HCT116 (cell line): ENCODE results near the gene METTL24. TPM values are rescaled to one million over a fixed set of nuclear protein-coding genes. Genes with fewer than 3 reads are reported as not detected.

Experiments used
- ATAC-seq: fragments of 200-7000 bp; cut with Tn5 transposase; 2 replicates; pipeline ENCODE4 v1.9.1; 2020; ENCODE audit warnings: mild to moderate bottlenecking, moderate library complexity
- BruUV-seq: library from RNA; stranded (reverse); fragments of 400-500 nt; replicated peaks from 2 replicates; lab custom pipeline; 2021; lab: Mats Ljungman, UMichigan
- CTCF ChIA-PET: fragments of 300-600 bp; sonication (Branson Sonifier 250); formaldehyde crosslinking; loops from one replicate; lab custom pipeline; 2021; ENCODE audit warnings: antibody characterized with exemption; lab: Charles Lee
- POLR2A ChIA-PET: fragments of 300-600, 350-600 bp; sonication (Branson Sonifier 250); formaldehyde crosslinking; loops from one replicate; lab custom pipeline; 2021; ENCODE audit warnings: antibody characterized with exemption; lab: Charles Lee
- RAD21 ChIA-PET, 2 experiments: fragments of 300-600 bp; sonication (Branson Sonifier 250); formaldehyde crosslinking; loops; one replicate each; lab custom pipeline; 2023; ENCODE audit warnings: low total read pairs in 2 of 2; ENCODE audit not compliant: uncharacterized antibody in 2 of 2, unreplicated experiment in 2 of 2, low non-redundant PET in 1 of 2; lab: Charles Lee
- DNase-seq: peaks from one replicate; pipeline ENCODE4 v3.0.0-alpha.2; 2010; ENCODE audit warnings: low read depth, low spot score
- H2AFZ ChIP-seq: fragments of 200-600 bp; shearing (Covaris generic), sonication (generic); 2 replicates; pipeline ENCODE4 v1.6.1; 2017; ENCODE audit warnings: low read depth, mixed run types, mixed read lengths, antibody characterized with exemption, low read length; ENCODE audit not compliant: poor library complexity, severe bottlenecking
- H3K27ac ChIP-seq: 2 replicates; pipeline ENCODE4 v1.5.1; 2012; ENCODE audit warnings: low read depth, low read length
- H3K27me3 ChIP-seq: fragments of 200-600 bp; sonication (generic); 2 replicates; pipeline ENCODE4 v1.6.1; 2016; ENCODE audit warnings: mixed run types, low read length, mixed read lengths; ENCODE audit not compliant: insufficient read depth
- H3K36me3 ChIP-seq, 2 experiments: fragments of 200-500 bp in 1 of 2; fragments of 200-600 bp in 1 of 2; sonication (Bioruptor generic) in 1 of 2; sonication (generic) in 1 of 2; 2 replicates each; pipeline versions ENCODE4 v1.5.1 to v1.6.1; 2014 to 2016; ENCODE audit warnings: low read length in 2 of 2, inconsistent platforms in 1 of 2, mixed read lengths in 1 of 2, mixed run types in 1 of 2; ENCODE audit not compliant: insufficient read depth in 2 of 2, control insufficient read depth in 1 of 2
- H3K4me1 ChIP-seq, 2 experiments: fragments of 200-600 bp in 1 of 2; sonication (generic) in 1 of 2; 2 replicates each; pipeline versions ENCODE4 v1.5.1 to v1.6.1; 2012 to 2017; ENCODE audit warnings: low read length in 2 of 2, inconsistent platforms in 1 of 2, mild to moderate bottlenecking in 1 of 2, mixed read lengths in 1 of 2, mixed run types in 1 of 2, moderate library complexity in 1 of 2; ENCODE audit not compliant: insufficient read depth in 2 of 2, control insufficient read depth in 1 of 2
- H3K4me2 ChIP-seq: fragments of 200-600 bp; sonication (generic); 2 replicates; pipeline ENCODE4 v1.6.1; 2017; ENCODE audit warnings: mixed run types, low read length, mixed read lengths
- H3K4me3 ChIP-seq, 2 experiments: fragments of 200-600 bp in 1 of 2; sonication (generic) in 1 of 2; replicated peaks in 1 of 2; 2 replicates each; pipeline ENCODE4 v1.5.1; 2011 to 2016; ENCODE audit warnings: low read length in 2 of 2, control low read depth in 1 of 2, low read depth in 1 of 2, mild to moderate bottlenecking in 1 of 2, mixed read lengths in 1 of 2, mixed run types in 1 of 2
- H3K79me2 ChIP-seq: fragments of 200-600 bp; sonication (generic); 2 replicates; pipeline ENCODE4 v1.6.1; 2017; ENCODE audit warnings: mild to moderate bottlenecking, mixed run types, low read length, moderate library complexity, mixed read lengths; ENCODE audit not compliant: insufficient read depth
- H3K9ac ChIP-seq: fragments of 200-600 bp; sonication (generic); 2 replicates; pipeline ENCODE4 v1.6.1; 2016; ENCODE audit warnings: low read length, mixed read lengths
- H3K9me2 ChIP-seq: fragments of 200-600 bp; sonication (generic), shearing (Covaris generic); 2 replicates; pipeline ENCODE4 v1.6.1; 2017; ENCODE audit warnings: mixed run types, mild to moderate bottlenecking, moderate library complexity; ENCODE audit not compliant: insufficient read depth
- H3K9me3 ChIP-seq, 2 experiments: fragments of 200-500 bp in 1 of 2; fragments of 200-600 bp in 1 of 2; sonication (Bioruptor generic) in 1 of 2; sonication (generic) in 1 of 2; 2 replicates each; pipeline ENCODE4 v1.6.1; 2014 to 2017; ENCODE audit warnings: low read length in 2 of 2, mixed read lengths in 2 of 2, inconsistent platforms in 1 of 2, low read depth in 1 of 2, mild to moderate bottlenecking in 1 of 2, mixed run types in 1 of 2, moderate library complexity in 1 of 2; ENCODE audit not compliant: control insufficient read depth in 1 of 2, insufficient read depth in 1 of 2
- H4K20me1 ChIP-seq: fragments of 200-600 bp; sonication (generic), shearing (Covaris generic); 2 replicates; pipeline ENCODE4 v1.6.1; 2017; ENCODE audit warnings: mixed run types, mild to moderate bottlenecking, moderate library complexity; ENCODE audit not compliant: insufficient read depth
- ATF3 ChIP-seq: IDR thresholded peaks from 2 replicates; pipeline ENCODE4 v1.6.1; 2012
- CBX3 ChIP-seq: IDR thresholded peaks from 2 replicates; pipeline ENCODE4 v1.6.1; 2012; ENCODE audit warnings: low read depth
- CTCF ChIP-seq, 3 experiments: fragments of 200-600 bp in 1 of 3; sonication (generic) in 1 of 3; IDR thresholded peaks in 2 of 3; conservative IDR thresholded peaks in 1 of 3; 2 replicates each; pipeline ENCODE4 v1.5.1; 2012 to 2017; ENCODE audit warnings: low read depth in 2 of 3, low read length in 2 of 3, antibody characterized with exemption in 1 of 3, borderline replicate concordance in 1 of 3, control low read depth in 1 of 3, mild to moderate bottlenecking in 1 of 3, mixed read lengths in 1 of 3, mixed run types in 1 of 3, moderate library complexity in 1 of 3; ENCODE audit not compliant: insufficient read depth in 1 of 3
- ELF1 ChIP-seq: IDR thresholded peaks from 2 replicates; pipeline ENCODE4 v1.6.1; 2012; ENCODE audit warnings: low read depth, borderline replicate concordance
- EZH2 ChIP-seq: fragments of 200-600 bp; sonication (generic); IDR thresholded peaks from 2 replicates; pipeline ENCODE4 v1.6.1; 2017; ENCODE audit warnings: antibody characterized with exemption, mixed run types
- FOSL1 ChIP-seq: IDR thresholded peaks from 2 replicates; pipeline ENCODE4 v1.6.1; 2012; ENCODE audit warnings: low read depth
- MAX ChIP-seq: IDR thresholded peaks from 2 replicates; pipeline ENCODE4 v1.6.1; 2012
- POLR2AphosphoS5 ChIP-seq: IDR thresholded peaks from 2 replicates; pipeline ENCODE4 v1.6.1; 2011; ENCODE audit warnings: mild to moderate bottlenecking, low read depth, low read length, moderate library complexity
- REST ChIP-seq: IDR thresholded peaks from 2 replicates; pipeline ENCODE4 v1.6.1; 2012; ENCODE audit warnings: low read depth
- SIN3A ChIP-seq: IDR thresholded peaks from 2 replicates; pipeline ENCODE4 v1.6.1; 2012; ENCODE audit warnings: low read depth
- SP1 ChIP-seq: IDR thresholded peaks from 2 replicates; pipeline ENCODE4 v1.6.1; 2012; ENCODE audit warnings: low read depth
- TCF7L2 ChIP-seq: IDR thresholded peaks from 2 replicates; pipeline ENCODE4 v1.7.0; 2011; ENCODE audit warnings: borderline replicate concordance, inconsistent platforms; ENCODE audit not compliant: insufficient read depth, insufficient read length; ENCODE audit errors: extremely low read depth
- ZBTB33 ChIP-seq: IDR thresholded peaks from 2 replicates; pipeline ENCODE4 v1.6.1; 2011; ENCODE audit warnings: mild to moderate bottlenecking, low read length, moderate library complexity; ENCODE audit not compliant: insufficient replicate concordance; ENCODE audit errors: extremely low read depth
- intact Hi-C: fragments of 100-400 bp; cut with micrococcal nuclease; formaldehyde crosslinking; loops from 2 replicates; pipeline ENCODE4 v1.10.0; 2022
- total RNA-seq: library from RNA; stranded (reverse); gene quantifications from one replicate; pipeline ENCODE4 v1.2.1, GENCODE V29; 2021; ENCODE audit not compliant: unreplicated experiment

Gene METTL24
- total RNA-seq, 1 experiment from 2014 or later, result not detected

GRCh38 chr6:110265273-110265672, 92.9 kb downstream of the METTL24 start:
- no TSS peak for BruUV-seq
- TF ChIP-seq SP1 (no peak), POLR2AphosphoS5 (no peak), MAX (no peak), ELF1 (no peak), SIN3A (no peak), CBX3 (no peak), CTCF (IDR thresholded peaks at IDR 0.05 in 2 of 3, conservative IDR thresholded peaks at IDR 0.05 in 1 of 3; ENCODE audit: borderline replicate concordance in 1 of 3, insufficient read depth in 1 of 3, low read depth in 2 of 3, low read length in 2 of 3) (no peak), EZH2 (no peak), REST (no peak), ATF3 (no peak), ZBTB33 (no peak), FOSL1 (no peak), TCF7L2 (no peak)
- Histone ChIP-seq H3K9me3 (no peaks in the 10 kb centered on the region), H3K4me1 (no peaks in the 10 kb centered on the region), H3K27me3 (no peaks in the 10 kb centered on the region), H3K9ac (no peak overlapping the region), H4K20me1 (no peaks in the 10 kb centered on the region), H3K36me3 (no peaks in the 10 kb centered on the region), H3K4me3 (no peak overlapping the region), H2AFZ (no peak overlapping the region), H3K9me2 (no peaks in the 10 kb centered on the region), H3K27ac (no peak overlapping the region), H3K4me2 (no peak overlapping the region), H3K79me2 (no peaks in the 10 kb centered on the region)
- ATAC-seq, result no peak
- intact Hi-C loops, result no loop called here
- ChIA-PET CTCF (no interaction called here), POLR2A (no interaction called here), RAD21 (no interaction called here)
- no peak for DNase-seq
